SK-N-SH treated with all-trans-retinoic acid at 6 μM for 48 hours (cell line): Measurements from ENCODE around the gene CALHM6.
A peak's percentile ranks its signal among the peaks of the same experiment; 100 is the strongest.

Experiments used
- ATAC-seq: fragments of 200-7000 bp; cut with Tn5 transposase; 3 replicates; pipeline ENCODE4 v1.9.1; 2020; ENCODE audit warnings: mild to moderate bottlenecking, moderate library complexity
- ARNTL ChIP-seq: fragments of 450-650 bp; formaldehyde crosslinking; IDR thresholded peaks from 2 replicates; pipeline ENCODE4 v1.5.0; 2020; ENCODE audit warnings: low read depth, mild to moderate bottlenecking, moderate library complexity, borderline replicate concordance
- BACH2 ChIP-seq: fragments of 250-450 bp; sonication (Bioruptor Pico); IDR thresholded peaks from 2 replicates; pipeline ENCODE4 v1.9.0; 2021; ENCODE audit warnings: mild to moderate bottlenecking, borderline replicate concordance
- CREB5 ChIP-seq: fragments of 250-450 bp; sonication (Bioruptor Pico); IDR thresholded peaks from 2 replicates; pipeline ENCODE4 v1.5.1; 2020; ENCODE audit warnings: low read depth, mild to moderate bottlenecking, moderate library complexity
- CSRNP3 ChIP-seq: fragments of 250-450 bp; sonication (Bioruptor Pico); IDR thresholded peaks from 2 replicates; pipeline ENCODE4 v1.5.1; 2021; ENCODE audit warnings: mild to moderate bottlenecking, moderate library complexity
- ESRRG ChIP-seq: fragments of 250-450 bp; sonication (Bioruptor Pico); IDR thresholded peaks from 2 replicates; pipeline ENCODE4 v1.6.1; 2021; ENCODE audit warnings: mild to moderate bottlenecking
- GLIS3 ChIP-seq: fragments of 250-450 bp; sonication (Bioruptor Pico); IDR thresholded peaks from 2 replicates; pipeline ENCODE4 v1.5.0; 2020; ENCODE audit warnings: mild to moderate bottlenecking, moderate library complexity
- ISL1 ChIP-seq: fragments of 250-450 bp; sonication (Bioruptor Pico); IDR thresholded peaks from 2 replicates; pipeline ENCODE4 v2.1.2; 2022; ENCODE audit warnings: mild to moderate bottlenecking, moderate library complexity
- OSR1 ChIP-seq: fragments of 250-450 bp; sonication (Bioruptor Pico); IDR thresholded peaks from 2 replicates; pipeline ENCODE4 v1.8.0; 2022; ENCODE audit warnings: moderate library complexity, mild to moderate bottlenecking, inconsistent platforms
- PATZ1 ChIP-seq: fragments of 250-450 bp; sonication (Bioruptor Pico); IDR thresholded peaks from 2 replicates; pipeline ENCODE4 v1.8.0; 2020; ENCODE audit warnings: mild to moderate bottlenecking, moderate library complexity, borderline replicate concordance
- POU6F1 ChIP-seq: fragments of 250-450 bp; sonication (Bioruptor Pico); IDR thresholded peaks from 2 replicates; pipeline ENCODE4 v1.8.0; 2021; ENCODE audit warnings: low read depth, mild to moderate bottlenecking, moderate library complexity, borderline replicate concordance
- PPARA ChIP-seq: fragments of 250-450 bp; sonication (Bioruptor Pico); IDR thresholded peaks from 2 replicates; pipeline ENCODE4 v1.5.0; 2020; ENCODE audit warnings: mild to moderate bottlenecking, borderline replicate concordance
- RARB ChIP-seq: fragments of 250-450 bp; sonication (Bioruptor Pico); IDR thresholded peaks from 2 replicates; pipeline ENCODE4 v1.8.0; 2021; ENCODE audit warnings: mild to moderate bottlenecking, moderate library complexity
- SNAI2 ChIP-seq: fragments of 250-450 bp; sonication (Bioruptor Pico); IDR thresholded peaks from 2 replicates; pipeline ENCODE4 v1.5.0; 2020; ENCODE audit warnings: mild to moderate bottlenecking, moderate library complexity
- TOX ChIP-seq: fragments of 250-450 bp; sonication (Bioruptor Pico); IDR thresholded peaks from 2 replicates; pipeline ENCODE4 v1.8.0; 2021; ENCODE audit warnings: mild to moderate bottlenecking, moderate library complexity, borderline replicate concordance
- TSHZ2 ChIP-seq: fragments of 250-450 bp; sonication (Bioruptor Pico); IDR thresholded peaks from 2 replicates; pipeline ENCODE4 v1.5.0; 2020; ENCODE audit warnings: mild to moderate bottlenecking, moderate library complexity
- ZC3H10 ChIP-seq: fragments of 250-450 bp; sonication (Bioruptor Pico); IDR thresholded peaks from 2 replicates; pipeline ENCODE4 v1.5.1; 2021; ENCODE audit warnings: mild to moderate bottlenecking, moderate library complexity
- ZFP3 ChIP-seq: fragments of 250-450 bp; sonication (Bioruptor Pico); IDR thresholded peaks from 2 replicates; pipeline ENCODE4 v1.5.0; 2020; ENCODE audit warnings: mild to moderate bottlenecking, moderate library complexity
- ZFP30 ChIP-seq: fragments of 450-650 bp; formaldehyde crosslinking; IDR thresholded peaks from 2 replicates; pipeline ENCODE4 v1.5.0; 2022; ENCODE audit warnings: mild to moderate bottlenecking, moderate library complexity
- ZNF565 ChIP-seq: fragments of 450-650 bp; formaldehyde crosslinking; conservative IDR thresholded peaks from 2 replicates; pipeline ENCODE4 v1.5.0; 2020; ENCODE audit warnings: low read depth, mild to moderate bottlenecking, moderate library complexity
- ZNF8 ChIP-seq: fragments of 450-650 bp; formaldehyde crosslinking; IDR thresholded peaks from 2 replicates; pipeline ENCODE4 v1.5.0; 2020; ENCODE audit warnings: mild to moderate bottlenecking, moderate library complexity

Gene CALHM6

GRCh38 chr6:116472706-116473105 lies 11.5 kb downstream of the CALHM6 start:
- ATAC-seq: peak; percentile 79
- TF ChIP-seq ZFP3 (CRISPR knock-in tag): no peak
- TF ChIP-seq POU6F1 (CRISPR knock-in tag): no peak
- no peak for TF ChIP-seq BACH2 (CRISPR knock-in tag)
- no peak for TF ChIP-seq TOX

GRCh38 chr6:116475141-116475540 lies 14.0 kb downstream of the CALHM6 start:
- TF ChIP-seq OSR1 (no peak), TOX (no peak), SNAI2 (CRISPR knock-in tag) (no peak), ARNTL (no peak), CREB5 (no peak)
- TF ChIP-seq, all 23 proteins: peak for 0
- ATAC-seq: no peak

GRCh38 chr6:116476002-116476678 lies 15.0 kb downstream of the CALHM6 start:
- TF ChIP-seq ZNF8 (no peak), CSRNP3 (CRISPR knock-in tag) (no peak), TOX (no peak), PPARA (CRISPR knock-in tag) (no peak), ZFP3 (CRISPR knock-in tag) (no peak), RARB (CRISPR knock-in tag) (no peak), PATZ1 (CRISPR knock-in tag) (no peak), ZFP30 (CRISPR knock-in tag) (no peak), SNAI2 (CRISPR knock-in tag) (no peak), TSHZ2 (CRISPR knock-in tag) (no peak), OSR1 (no peak), ARNTL (no peak), ZNF565 (no peak), ZC3H10 (CRISPR knock-in tag) (no peak), BACH2 (CRISPR knock-in tag) (no peak), ESRRG (CRISPR knock-in tag) (no peak), ISL1 (CRISPR knock-in tag) (no peak), GLIS3 (CRISPR knock-in tag) (no peak), POU6F1 (CRISPR knock-in tag) (no peak), CREB5 (no peak)
- TF ChIP-seq, all 23 proteins: peak for 0
- no peak for ATAC-seq
